Measurements from ENCODE around the gene PLAU. TPM values are rescaled to one million over a fixed set of nuclear protein-coding genes. Genes with fewer than 3 reads are reported as not detected.

The PLAU gene
- total RNA-seq, 1 experiment from 2014 or later: 15.0 TPM

GRCh38 chr10:73965890-73966768, 55.2 kb downstream of the PLAU start (continued):
- TF ChIP-seq AFF4 (CRISPR knock-in tag; IDR thresholded peaks at IDR 0.05; ENCODE audit: borderline replicate concordance): no peak
- no peak for TF ChIP-seq ATF2 (CRISPR knock-in tag; IDR thresholded peaks at IDR 0.05; ENCODE audit: borderline replicate concordance, low read depth)
- TF ChIP-seq ZNF232 (CRISPR knock-in tag; IDR thresholded peaks at IDR 0.05): no peak
- no peak for TF ChIP-seq GRHL2 (CRISPR knock-in tag; IDR thresholded peaks at IDR 0.05; ENCODE audit: insufficient replicate concordance, severe bottlenecking)
- TF ChIP-seq PRRX2 (CRISPR knock-in tag; IDR thresholded peaks at IDR 0.05): peak; percentile 88
- TF ChIP-seq ZNF263 (CRISPR knock-in tag; IDR thresholded peaks at IDR 0.05; ENCODE audit: low read depth): no peak
- TF ChIP-seq JAZF1 (CRISPR knock-in tag; IDR thresholded peaks at IDR 0.05): no peak
- peak; percentile 86 for TF ChIP-seq ERG (CRISPR knock-in tag; IDR thresholded peaks at IDR 0.05)
- TF ChIP-seq ATF1 (CRISPR knock-in tag; IDR thresholded peaks at IDR 0.05): no peak
- TF ChIP-seq SMAD3 (CRISPR knock-in tag; IDR thresholded peaks at IDR 0.05; ENCODE audit: borderline replicate concordance): no peak
- TF ChIP-seq EMX1 (CRISPR knock-in tag; IDR thresholded peaks at IDR 0.05): peak; percentile 90
- TF ChIP-seq MLX (CRISPR knock-in tag; IDR thresholded peaks at IDR 0.05): no peak
- TF ChIP-seq, protein P1, sequence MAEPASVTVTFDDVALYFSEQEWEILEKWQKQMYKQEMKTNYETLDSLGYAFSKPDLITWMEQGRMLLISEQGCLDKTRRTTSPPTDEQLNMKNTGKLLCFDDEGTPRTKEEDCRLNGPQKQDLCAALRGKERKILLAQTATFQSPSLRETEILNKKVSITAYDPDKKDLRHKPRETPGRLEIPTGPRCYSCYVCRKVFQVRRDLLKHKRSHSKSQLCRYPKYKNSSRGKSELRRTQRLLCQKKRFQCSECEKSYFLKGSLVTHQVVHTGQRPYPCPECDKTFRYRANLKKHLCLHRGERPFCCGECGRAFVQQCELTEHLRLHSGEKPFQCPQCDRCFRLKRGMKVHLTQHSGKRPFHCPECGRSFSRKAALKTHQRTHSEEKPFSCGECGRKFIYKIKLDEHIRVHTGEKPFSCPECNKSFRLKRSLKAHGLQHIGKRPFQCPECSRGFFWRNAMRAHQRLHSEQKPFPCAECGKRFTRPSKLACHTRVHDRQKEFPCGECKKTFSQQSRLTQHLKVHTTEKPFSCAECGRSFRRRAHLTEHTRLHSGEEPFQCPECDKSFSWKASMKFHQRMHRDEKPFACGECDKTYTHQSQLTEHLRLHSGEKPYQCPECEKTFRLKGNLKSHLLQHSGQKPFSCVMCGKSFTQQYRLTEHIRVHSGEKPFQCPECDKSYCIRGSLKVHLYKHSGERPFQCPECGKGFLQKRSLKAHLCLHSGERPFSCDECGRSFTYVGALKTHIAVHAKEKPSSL (CRISPR knock-in tag; conservative IDR thresholded peaks at IDR 0.05): no peak; the same call in 1 of the 2 replicates
- TF ChIP-seq TEAD4 (CRISPR knock-in tag; IDR thresholded peaks at IDR 0.05): no peak
- TF ChIP-seq, protein P2, sequence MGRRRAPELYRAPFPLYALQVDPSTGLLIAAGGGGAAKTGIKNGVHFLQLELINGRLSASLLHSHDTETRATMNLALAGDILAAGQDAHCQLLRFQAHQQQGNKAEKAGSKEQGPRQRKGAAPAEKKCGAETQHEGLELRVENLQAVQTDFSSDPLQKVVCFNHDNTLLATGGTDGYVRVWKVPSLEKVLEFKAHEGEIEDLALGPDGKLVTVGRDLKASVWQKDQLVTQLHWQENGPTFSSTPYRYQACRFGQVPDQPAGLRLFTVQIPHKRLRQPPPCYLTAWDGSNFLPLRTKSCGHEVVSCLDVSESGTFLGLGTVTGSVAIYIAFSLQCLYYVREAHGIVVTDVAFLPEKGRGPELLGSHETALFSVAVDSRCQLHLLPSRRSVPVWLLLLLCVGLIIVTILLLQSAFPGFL (CRISPR knock-in tag; IDR thresholded peaks at IDR 0.05; ENCODE audit: borderline replicate concordance): no peak
- TF ChIP-seq FOXK1 (CRISPR knock-in tag; IDR thresholded peaks at IDR 0.05): no peak
- no peak for TF ChIP-seq GABPB1 (CRISPR knock-in tag; IDR thresholded peaks at IDR 0.05)
- TF ChIP-seq SMAD4 (CRISPR knock-in tag; IDR thresholded peaks at IDR 0.05): no peak
- TF ChIP-seq ZBTB21 (CRISPR knock-in tag; IDR thresholded peaks at IDR 0.05; ENCODE audit: borderline replicate concordance): no peak
- TF ChIP-seq, protein P3, sequence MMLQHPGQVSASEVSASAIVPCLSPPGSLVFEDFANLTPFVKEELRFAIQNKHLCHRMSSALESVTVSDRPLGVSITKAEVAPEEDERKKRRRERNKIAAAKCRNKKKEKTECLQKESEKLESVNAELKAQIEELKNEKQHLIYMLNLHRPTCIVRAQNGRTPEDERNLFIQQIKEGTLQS (CRISPR knock-in tag; conservative IDR thresholded peaks at IDR 0.05): no peak
- no peak for TF ChIP-seq CTCF (IDR thresholded peaks at IDR 0.05)
- no peak for TF ChIP-seq NR2C2 (CRISPR knock-in tag; IDR thresholded peaks at IDR 0.05)
- TF ChIP-seq ZNF671 (CRISPR knock-in tag; IDR thresholded peaks at IDR 0.05): peak; percentile 68; the same call in 1 of the 2 replicates
- no peak for TF ChIP-seq CBFB (CRISPR knock-in tag; IDR thresholded peaks at IDR 0.05; ENCODE audit: low read depth)
- no peak for TF ChIP-seq HMGA2 (CRISPR knock-in tag; IDR thresholded peaks at IDR 0.05)
- TF ChIP-seq MAX (CRISPR knock-in tag; IDR thresholded peaks at IDR 0.05): peak; percentile 53; the same call in 1 of the 2 replicates

Measured in WTC11 (cell line).